ENCODE data around the gene ALG13. TPM values are rescaled to one million over a fixed set of nuclear protein-coding genes. Genes with fewer than 3 reads are reported as not detected.
A peak's percentile ranks its signal among the peaks of the same experiment; 100 is the strongest.

Gene ALG13
- total and polyA plus RNA-seq, 2 of the 8 experiments (the other 6 are each of a cell fraction or from before 2014, with no cell fraction given): 44.3 to 93.6 TPM

- TF ChIP-seq TAF7 (optimal IDR thresholded peaks at IDR 0.05; ENCODE audit: borderline replicate concordance, low read depth, low read length) (no peak), BCL11A (IDR thresholded peaks at IDR 0.05; ENCODE audit: low read depth in 2 of 2, low read length in 2 of 2) (no peak), MAX (IDR thresholded peaks at IDR 0.05) (peak; percentile 90), KDM5A (IDR thresholded peaks at IDR 0.05; ENCODE audit: low read length) (no peak), RXRA (IDR thresholded peaks at IDR 0.05; ENCODE audit: insufficient read depth, low read depth, low read length) (no peak), SRF (IDR thresholded peaks at IDR 0.05; ENCODE audit: low read depth, low read length) (no peak), SIN3A (conservative IDR thresholded peaks at IDR 0.05 in 1 of 2, IDR thresholded peaks at IDR 0.05 in 1 of 2; ENCODE audit: low read depth in 1 of 2, low read length in 2 of 2) (0 out of 4 replicates have a peak, but pooled peaks of 1 of the 2 experiments have one; percentile 6), MAFK (IDR thresholded peaks at IDR 0.05; ENCODE audit: low read depth, low read length) (no peak), TEAD4 (IDR thresholded peaks at IDR 0.05; ENCODE audit: low read depth, low read length) (no peak), SP1 (IDR thresholded peaks at IDR 0.05; ENCODE audit: low read depth, low read length) (no peak), CEBPB (IDR thresholded peaks at IDR 0.05; ENCODE audit: low read depth, low read length) (peak; percentile 93), HDAC2 (IDR thresholded peaks at IDR 0.05; ENCODE audit: borderline replicate concordance in 1 of 2, low read depth in 2 of 2, low read length in 2 of 2) (no peak), RFX5 (IDR thresholded peaks at IDR 0.05; ENCODE audit: borderline replicate concordance, low read depth, low read length) (no peak), FOSL1 (IDR thresholded peaks at IDR 0.05; ENCODE audit: insufficient read depth, low read depth, low read length) (no peak), KDM4A (IDR thresholded peaks at IDR 0.05; ENCODE audit: low read depth, low read length, severe bottlenecking) (peak; percentile 35), SIRT6 (IDR thresholded peaks at IDR 0.05; ENCODE audit: low read length) (no peak), CHD1 (IDR thresholded peaks at IDR 0.05; ENCODE audit: low read depth, low read length) (no peak), ZNF274 (IDR thresholded peaks at IDR 0.05; ENCODE audit: borderline replicate concordance, extremely low read depth, low read length) (no peak), PHF8 (conservative IDR thresholded peaks at IDR 0.05; ENCODE audit: low read depth, low read length) (peak; percentile 81), JUN (IDR thresholded peaks at IDR 0.05; ENCODE audit: low read depth, low read length) (no peak), ASH2L (IDR thresholded peaks at IDR 0.05; ENCODE audit: low read length) (peak; percentile 65)
- TF ChIP-seq, protein P1, sequence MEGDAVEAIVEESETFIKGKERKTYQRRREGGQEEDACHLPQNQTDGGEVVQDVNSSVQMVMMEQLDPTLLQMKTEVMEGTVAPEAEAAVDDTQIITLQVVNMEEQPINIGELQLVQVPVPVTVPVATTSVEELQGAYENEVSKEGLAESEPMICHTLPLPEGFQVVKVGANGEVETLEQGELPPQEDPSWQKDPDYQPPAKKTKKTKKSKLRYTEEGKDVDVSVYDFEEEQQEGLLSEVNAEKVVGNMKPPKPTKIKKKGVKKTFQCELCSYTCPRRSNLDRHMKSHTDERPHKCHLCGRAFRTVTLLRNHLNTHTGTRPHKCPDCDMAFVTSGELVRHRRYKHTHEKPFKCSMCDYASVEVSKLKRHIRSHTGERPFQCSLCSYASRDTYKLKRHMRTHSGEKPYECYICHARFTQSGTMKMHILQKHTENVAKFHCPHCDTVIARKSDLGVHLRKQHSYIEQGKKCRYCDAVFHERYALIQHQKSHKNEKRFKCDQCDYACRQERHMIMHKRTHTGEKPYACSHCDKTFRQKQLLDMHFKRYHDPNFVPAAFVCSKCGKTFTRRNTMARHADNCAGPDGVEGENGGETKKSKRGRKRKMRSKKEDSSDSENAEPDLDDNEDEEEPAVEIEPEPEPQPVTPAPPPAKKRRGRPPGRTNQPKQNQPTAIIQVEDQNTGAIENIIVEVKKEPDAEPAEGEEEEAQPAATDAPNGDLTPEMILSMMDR (IDR thresholded peaks at IDR 0.05; ENCODE audit: control extremely low read depth in 1 of 3, insufficient read depth in 1 of 3, low read depth in 1 of 3, low read length in 3 of 3): peak; percentile 45 to 68 (median 58); a peak in 3 of 4 replicates
These were observed at the start of gene ALG13 (continued) for GRCh38 chrX:111680988-111681779.
